ENCODE data around the gene POU6F2.

- TF ChIP-seq CTCF (conservative IDR thresholded peaks at IDR 0.05 in 1 of 2, IDR thresholded peaks at IDR 0.05 in 1 of 2; ENCODE audit: low read depth in 1 of 2, low read length in 2 of 2), result no peak
- TF ChIP-seq EZH2 (IDR thresholded peaks at IDR 0.05; ENCODE audit: low read length, missing control alignments), result no peak
Observed at GRCh38 chr7:39324139-39324760, 346.5 kb downstream of the POU6F2 start.

All from fibroblast of lung (primary cell).